ENCODE data around the gene DNAJA3.

Gene DNAJA3

GRCh38 chr16:4408323-4408690 lies 17.4 kb upstream of the DNAJA3 start:
- no peak for DNase-seq

DNA sequence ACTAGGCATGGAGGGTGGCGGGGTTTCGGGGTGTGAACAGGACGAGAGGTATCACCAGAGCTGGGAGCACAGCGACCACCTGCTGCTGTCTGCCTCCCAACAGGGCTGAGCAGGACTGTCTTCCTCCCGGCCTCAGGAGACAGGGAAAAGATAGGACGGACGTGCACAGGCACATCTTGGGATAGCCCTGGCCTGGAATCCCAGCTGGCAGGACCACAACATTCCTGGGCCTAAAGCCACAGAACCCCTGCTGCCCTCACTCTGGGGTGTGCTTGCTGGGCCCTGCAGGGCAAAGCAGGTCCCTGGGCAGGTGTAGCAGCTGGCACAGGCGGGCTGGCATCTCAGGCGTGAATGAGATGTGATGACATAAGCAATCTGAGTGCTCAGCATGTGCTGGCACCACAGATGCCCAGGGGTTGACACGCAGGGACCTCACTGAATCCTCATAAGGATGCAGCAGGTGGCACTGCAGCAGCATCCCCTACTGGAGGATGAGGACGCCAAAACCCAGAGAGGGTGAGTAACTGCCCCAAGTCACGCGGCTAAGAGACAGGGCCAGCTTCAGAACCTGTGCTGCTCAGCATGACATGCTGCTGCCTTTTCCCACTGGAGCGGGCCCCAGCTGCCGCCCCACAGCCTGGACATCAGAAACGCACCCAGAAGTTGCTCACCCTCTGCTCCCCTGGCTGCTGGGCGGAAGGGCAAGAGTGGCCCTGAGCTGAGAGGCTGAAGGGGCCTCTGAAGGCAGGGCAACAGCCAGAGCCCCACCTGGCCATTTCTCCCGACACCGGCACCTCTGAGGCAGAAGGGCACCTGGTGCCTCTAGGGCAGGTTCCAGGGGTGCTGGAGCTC lies 16.4 kb upstream of the DNAJA3 start:
- DNase-seq: peak; percentile 38 to 59

DNA sequence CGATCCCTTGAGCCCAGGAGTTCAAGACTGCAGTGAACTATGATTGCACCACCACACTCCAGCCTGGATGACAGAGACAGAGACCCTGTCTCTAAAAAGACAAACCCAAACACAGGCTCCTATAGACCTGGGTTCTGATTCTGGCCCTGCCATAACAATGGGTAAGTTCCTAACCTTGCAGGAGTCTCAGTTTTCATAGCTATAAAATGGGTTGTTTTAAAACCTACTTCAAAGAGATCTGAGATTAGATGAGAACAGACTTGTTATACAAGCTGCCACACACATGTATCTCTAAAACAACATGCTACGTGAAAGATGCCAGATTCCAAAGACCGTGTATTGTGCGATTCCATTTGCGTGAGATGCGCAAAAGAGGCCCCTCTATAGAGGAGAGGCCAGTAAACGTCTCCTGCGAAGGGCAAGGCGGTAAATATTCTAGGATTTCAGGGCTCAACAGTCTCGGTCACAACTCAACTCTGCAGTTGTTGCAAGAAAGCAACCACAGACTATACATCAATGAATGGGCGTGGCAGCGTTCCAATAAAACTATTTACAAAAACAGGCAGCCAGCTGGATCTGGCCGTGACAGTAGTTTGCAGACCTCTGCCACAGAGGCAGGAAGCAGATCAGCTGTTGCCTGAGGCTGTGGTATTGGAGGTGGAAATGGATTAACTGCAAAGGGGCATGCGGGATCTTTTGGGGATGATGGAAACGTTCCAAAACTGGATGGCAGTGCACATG lies 15.2 kb upstream of the DNAJA3 start:
- DNase-seq: peak; percentile 43 to 69

GRCh38 chr16:4411684-4412083 lies 14.0 kb upstream of the DNAJA3 start:
- DNase-seq: no peak

DNA sequence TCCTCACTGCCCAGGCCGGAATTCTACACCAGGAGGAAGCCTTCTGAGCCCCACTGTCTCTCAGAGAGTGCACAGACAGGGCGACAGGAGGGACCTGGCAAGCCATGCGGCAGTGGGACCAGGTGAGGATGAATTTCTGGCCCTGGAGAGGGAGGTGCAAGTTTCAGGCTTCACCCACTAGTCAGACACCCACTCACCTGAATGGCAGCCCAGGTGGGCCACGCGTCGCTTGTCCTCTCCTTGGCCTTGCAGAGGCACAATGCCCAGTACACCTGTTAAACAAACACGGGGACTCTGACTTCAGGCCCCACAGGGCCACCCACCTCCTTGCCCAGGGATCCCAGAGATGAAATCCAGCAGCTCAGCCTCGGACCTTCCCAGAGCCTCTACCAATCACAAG lies 13.5 kb upstream of the DNAJA3 start:
- DNase-seq: no peak

GRCh38 chr16:4412854-4413253 lies 12.8 kb upstream of the DNAJA3 start:
- no peak for DNase-seq

GRCh38 chr16:4414187-4414917 lies 11.3 kb upstream of the DNAJA3 start:
- DNase-seq: peak; percentile 17 to 55

DNA sequence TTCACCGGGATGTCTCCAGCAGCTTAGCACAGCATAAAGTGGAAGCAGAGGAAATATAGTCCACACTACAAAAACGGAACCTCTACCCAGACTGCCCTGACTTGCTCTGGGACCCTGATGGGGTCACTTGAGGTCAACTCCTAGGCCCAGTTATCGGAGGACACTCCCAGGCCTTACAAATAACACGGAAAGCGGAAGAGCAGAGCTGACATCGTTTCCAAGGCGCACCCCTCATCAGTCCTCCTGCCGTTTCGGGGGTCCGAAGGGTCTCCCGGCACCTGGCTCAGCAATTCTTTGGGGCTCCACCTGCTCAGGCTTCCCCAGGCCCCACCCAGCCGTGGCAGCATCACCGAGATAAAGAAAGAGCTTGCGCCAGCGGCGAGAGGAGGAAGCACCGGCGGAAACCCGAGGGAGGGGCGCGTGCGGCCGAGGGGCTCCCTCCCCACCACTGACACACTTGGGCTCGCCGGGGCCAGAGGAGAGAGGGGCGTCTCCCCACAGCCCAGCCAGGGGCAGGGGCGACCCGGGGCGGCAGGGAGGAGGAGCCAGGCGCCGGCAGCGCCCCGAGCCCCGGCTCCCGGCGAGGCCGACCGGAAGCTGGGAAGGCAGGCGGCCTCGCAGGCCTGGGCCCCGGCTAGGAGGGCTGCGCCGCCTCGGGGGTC lies 10.0 kb upstream of the DNAJA3 start:
- DNase-seq: peak; percentile 30 to 41

- peak; percentile 91 to 93 for DNase-seq
These were observed 9.3 kb upstream of the DNAJA3 start, which contains the start of gene CORO7 for GRCh38 chr16:4416200-4417032. Gene CORO7 (minus strand): TSS chr16:4416596. CDS start chr16:4416518, 78 bp downstream.

DNA sequence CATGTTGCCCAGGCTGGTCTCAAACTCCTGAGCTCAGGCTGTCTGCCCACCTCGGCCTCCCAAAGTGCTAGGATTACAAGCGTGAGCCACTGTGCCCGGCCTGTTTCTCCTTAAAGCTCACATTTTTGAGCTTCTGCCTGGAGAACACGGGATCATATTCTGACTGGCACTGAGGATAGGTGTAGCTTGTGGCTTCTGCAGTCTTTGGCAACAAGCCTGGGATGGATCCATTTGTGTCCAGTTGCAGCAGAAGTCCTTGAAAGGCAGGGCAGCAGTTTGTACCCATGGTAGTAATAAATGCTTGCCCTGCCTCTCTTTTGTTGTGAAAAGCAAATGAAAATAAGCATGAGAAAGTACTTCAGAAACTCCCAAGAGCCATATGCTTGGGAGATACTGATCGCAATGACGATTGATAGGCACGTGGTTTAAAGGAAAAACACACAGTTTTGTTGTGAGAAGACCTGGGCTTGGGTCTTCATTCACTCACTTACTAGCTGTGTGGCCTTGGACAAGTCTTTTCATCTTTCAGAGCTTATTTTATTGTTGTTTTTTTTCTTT lies 6.2 kb upstream of the DNAJA3 start:
- DNase-seq: no peak

DNA sequence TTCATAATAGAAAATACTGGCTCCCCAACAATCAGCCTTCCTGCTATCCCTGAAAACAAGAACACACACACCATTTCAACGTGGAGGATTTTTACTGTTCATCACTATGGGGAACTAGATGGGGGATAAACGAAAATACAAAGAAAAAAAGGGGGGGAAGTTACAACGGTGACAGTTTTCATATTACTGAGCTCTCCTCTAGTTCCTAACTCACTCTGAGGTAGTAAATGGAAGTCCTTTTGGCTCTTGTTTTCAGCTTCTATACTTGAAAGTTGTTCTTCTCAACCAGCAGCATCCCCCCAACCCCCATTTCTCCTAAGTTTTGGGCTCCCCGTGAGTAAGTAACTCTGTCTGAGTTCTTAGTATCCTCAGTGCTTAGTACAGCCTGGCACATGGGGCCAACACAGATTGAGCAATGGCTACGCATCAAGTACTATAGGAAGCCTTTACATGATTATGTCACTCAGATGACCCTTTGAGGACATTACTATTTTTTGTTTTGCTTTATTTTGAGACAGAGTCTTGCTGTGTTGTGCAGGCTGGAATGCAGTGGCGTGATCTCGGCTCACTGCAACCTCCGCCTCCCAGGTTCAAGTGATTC lies 5.1 kb upstream of the DNAJA3 start:
- no peak for DNase-seq

- DNase-seq: peak in 1 of 2 experiments; percentile 61
These were observed 485 bp downstream of the DNAJA3 start for GRCh38 chr16:4426021-4426684.

DNA sequence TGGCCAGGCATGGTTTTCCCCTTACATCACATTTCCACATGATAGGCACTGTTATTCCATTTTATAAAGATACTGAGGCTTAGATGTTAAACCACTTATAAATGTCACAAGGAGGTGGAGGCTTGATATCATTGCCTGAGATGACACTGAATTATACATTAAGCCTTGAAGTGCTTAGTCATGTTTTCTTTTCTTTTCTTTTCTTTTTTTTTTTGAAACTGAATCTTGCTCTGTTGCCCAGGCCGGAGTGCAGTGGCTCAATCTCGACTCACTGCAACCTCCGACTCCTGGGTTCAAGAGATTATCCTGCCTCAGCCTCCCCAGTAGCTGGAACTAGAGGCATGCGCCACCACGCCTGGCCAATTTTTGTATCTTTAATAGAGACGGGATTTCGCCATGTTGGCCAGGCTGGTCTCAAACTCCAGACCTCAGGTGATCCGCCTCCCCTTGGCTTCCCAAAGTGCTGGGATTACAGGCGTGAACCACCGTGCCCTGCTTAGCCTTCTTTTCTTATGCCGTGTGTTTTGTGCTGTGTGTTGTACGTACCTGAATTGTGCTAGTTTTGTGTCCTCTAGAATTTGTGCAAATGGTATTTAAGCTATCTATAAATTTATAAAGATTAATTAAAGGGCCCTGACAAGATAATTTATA lies 1.2 kb downstream of the DNAJA3 start:
- DNase-seq: no peak

GRCh38 chr16:4428500-4428899 lies 2.8 kb downstream of the DNAJA3 start:
- DNase-seq: no peak

GRCh38 chr16:4431023-4431422 lies 5.4 kb downstream of the DNAJA3 start:
- no peak for DNase-seq

DNA sequence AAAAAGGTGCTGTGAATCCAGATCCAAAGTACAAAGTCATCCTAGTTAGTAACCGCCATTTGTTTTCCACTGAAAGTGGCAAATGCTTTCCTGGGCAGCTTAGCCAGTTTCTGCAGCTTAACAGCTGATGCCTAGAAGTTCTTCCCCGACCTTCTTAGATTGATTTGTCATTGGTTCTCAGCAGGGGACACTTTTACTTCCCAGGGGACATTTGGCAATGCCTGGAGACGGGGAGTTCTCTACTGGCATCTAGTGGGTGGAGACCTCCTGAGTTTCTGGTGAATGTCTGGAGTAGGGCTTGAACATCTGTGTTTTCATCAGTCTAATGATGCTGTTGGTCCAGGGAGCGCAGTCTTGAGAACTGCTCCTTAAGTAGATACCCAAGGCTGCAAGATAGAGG lies 7.6 kb downstream of the DNAJA3 start:
- DNase-seq: no peak

GRCh38 chr16:4433914-4434787 lies 8.5 kb downstream of the DNAJA3 start:
- DNase-seq: no peak

- peak in 1 of 2 experiments; percentile 2 for DNase-seq
These were observed 9.8 kb downstream of the DNAJA3 start for GRCh38 chr16:4435337-4436067.
